HG03103 (cell line): ENCODE measurements around the gene DEPP1.
"Not testable (repeated sequence)": the region's sequence is repeated elsewhere in the genome, so short reads cannot be mapped to it uniquely, and the experiment has no call there.

ENCODE experiments used
- ATAC-seq: cut with Tn5 transposase; IDR thresholded peaks from one replicate; pipeline ENCODE4 v1.9.1; 2021; ENCODE audit warnings: low read depth; ENCODE audit not compliant: unreplicated experiment

Gene DEPP1, protein sequence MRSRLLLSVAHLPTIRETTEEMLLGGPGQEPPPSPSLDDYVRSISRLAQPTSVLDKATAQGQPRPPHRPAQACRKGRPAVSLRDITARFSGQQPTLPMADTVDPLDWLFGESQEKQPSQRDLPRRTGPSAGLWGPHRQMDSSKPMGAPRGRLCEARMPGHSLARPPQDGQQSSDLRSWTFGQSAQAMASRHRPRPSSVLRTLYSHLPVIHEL

DNA sequence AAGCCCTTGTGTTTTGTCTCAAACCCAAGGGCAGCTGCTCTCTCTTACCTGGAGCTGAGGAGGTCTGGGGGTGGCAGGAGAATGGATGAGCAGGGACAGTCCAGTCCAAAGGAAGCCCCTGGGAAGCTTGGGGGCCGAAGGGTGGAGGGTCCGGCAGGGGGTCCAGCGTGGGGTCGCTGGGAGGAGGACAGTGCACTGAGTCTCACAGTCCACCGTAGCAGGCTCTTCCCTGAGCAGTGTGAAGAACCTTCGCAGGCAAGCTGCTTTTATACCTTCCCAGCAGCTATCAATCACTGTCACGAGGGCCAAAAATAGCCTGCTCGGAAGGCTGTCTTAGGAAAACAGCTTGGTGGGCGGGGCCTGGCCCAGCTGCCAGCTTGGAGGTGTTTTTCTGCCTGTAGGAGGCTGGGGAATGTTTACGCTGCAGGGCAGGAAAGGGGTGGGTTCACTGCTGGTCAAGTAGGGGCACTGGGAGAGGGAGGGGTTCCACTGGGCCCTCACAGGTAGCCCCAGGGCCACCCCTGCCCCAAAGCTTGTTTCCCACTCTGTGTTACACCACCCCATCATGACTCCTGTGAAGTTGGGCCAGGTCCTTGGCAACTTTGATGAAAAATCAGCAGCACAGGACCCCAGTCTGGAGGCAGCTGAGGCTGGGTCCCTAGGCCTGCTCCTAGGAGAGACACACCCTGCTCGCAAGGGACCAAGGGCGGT, at the start of gene DEPP1:
Gene DEPP1, minus strand, starts transcription at position 240 of the 711 bp plus-strand sequence. CDS start 779 bp downstream, outside the sequence.
- no peak for ATAC-seq

DNA sequence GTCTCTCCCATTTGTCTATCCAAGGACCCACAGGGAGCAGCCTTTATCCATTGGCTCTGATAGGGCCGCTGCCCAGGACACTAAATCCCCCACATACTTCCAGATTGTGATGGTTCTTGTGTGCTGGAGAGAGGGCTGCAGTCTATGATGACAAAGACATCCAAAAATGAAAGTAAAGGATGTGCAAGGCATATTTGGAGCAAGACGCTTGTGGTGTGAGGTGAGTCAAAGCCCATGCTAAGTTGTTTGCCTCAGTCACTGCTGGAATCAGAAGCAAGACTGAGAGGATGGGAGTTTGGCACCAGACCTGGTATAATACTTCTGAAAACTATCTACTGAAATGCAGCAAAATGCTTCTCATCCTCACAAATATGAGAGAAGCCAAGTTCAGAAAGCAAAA, 44.8 kb upstream of the DEPP1 start:
- ATAC-seq = no peak

DNA sequence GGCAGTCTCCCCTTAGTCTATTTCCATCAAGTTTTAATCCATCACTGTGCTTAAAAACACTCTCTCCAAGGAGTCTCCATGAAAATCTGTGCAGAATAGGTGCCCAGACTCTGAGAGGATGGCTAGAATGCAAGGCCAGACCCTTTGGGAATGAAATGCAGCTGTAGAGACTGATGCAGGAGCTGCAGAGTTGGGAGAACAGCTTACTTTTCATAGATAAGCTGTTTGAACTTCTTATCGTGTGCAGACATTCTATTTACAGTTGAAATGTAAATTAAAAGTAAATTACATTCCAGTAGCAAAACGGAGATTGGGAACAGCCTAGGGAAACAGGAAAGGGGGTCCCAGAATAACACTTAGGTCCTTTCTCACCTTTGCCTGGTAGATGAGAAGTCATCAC, 37.0 kb upstream of the DEPP1 start:
- ATAC-seq = no peak

DNA sequence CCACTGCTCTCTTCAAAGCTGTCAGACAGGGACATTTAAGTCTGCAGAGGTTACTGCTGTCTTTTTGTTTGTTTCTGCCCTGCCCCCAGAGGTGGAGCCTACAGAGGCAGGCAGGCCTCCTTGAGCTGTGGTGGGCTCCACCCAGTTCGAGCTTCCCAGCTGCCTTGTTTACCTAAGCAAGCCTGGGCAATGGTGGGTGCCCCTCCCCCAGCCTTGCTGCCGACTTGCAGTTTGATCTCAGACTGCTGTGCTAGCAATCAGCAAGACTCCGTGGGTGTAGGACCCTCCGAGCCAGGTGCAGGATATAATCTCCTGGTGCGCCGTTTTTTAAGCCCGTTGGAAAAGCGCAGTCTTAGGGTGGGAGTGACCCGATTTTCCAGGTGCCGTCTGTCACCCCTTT, 35.9 kb upstream of the DEPP1 start:
- not testable (repeated sequence) for ATAC-seq

DNA sequence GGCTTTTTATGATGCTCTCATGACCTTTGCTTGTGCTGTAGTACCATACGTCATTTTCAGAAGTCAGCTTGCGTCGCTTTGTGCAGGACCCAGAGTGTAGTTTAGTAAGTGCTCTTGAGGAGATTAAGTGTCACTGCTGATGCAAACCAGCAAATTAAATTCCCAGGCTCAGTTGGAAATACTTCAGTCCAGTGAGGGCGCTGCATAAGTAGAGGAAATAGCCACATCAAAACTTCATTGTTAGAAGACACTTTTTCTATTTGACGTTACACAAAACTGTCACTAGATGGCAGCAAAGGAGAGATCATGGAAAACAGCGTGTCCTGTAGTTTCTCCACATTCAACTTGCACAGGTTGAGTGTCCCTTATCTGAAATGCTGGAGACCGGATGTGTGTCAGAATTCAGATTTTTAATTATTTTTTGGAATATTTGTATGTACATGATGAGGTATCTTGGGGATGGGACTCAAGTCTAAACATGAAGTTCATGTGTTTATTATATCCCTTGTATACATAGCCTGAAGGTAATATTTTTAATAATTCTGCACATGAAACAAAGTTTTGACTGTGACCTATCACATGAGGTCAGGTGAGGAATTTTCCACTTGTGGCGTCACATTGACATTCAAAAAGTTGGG, 30.0 kb upstream of the DEPP1 start:
- ATAC-seq = peak; percentile 89

DNA sequence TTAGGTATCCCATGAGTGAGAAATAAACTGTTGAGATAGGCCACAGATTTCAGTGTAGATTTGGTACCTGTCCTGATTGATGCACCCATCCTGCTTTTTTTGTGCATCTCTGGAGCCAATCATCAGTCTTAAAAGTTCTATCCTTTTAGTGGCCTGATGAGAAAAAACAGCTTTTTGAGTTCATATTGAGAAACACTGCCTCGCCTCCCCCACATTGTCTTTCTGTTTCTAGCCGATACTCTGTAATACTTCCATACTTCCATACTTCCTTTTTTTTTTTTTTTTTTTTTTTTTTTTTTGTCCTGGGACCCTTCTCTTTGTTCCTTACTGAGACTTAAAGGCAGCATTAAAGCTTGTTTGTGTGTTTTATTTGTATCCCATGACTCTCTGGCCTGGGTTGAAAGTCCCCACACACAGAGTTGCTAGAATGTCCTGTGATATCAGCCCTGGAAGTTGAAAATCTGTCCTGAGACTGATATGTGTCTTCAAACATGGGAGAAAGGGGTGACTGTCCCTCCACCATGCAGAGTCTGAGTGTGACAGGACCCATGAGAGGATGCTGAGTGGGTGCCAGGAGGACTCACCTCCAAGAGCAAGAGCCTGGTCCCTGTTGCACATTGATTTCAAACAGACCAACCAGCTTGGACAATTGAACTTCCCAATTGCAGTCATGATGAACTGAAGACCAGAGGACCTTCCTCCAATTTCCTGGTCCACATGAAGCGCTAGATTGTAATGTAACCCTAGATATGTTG, 27.8 kb upstream of the DEPP1 start:
- no peak for ATAC-seq

DNA sequence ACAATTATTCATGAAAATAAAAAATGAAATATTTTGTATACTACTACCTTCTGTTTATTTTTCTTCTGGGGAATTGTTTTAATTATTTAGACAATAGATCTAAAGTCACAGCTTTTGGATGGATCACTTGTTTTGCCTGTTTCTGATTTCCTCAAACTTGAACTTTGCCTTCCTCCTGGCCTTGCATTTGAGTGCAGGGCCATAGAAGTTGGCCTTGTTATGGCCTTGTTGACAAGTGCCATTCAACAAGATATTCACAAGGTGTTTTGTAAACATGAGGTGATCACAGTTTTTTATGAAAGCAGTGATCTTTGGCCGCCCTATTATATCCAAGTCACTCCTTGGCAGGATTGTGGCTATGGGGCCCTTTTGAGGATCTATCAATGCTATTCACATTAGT, 26.7 kb upstream of the DEPP1 start:
- no peak for ATAC-seq

DNA sequence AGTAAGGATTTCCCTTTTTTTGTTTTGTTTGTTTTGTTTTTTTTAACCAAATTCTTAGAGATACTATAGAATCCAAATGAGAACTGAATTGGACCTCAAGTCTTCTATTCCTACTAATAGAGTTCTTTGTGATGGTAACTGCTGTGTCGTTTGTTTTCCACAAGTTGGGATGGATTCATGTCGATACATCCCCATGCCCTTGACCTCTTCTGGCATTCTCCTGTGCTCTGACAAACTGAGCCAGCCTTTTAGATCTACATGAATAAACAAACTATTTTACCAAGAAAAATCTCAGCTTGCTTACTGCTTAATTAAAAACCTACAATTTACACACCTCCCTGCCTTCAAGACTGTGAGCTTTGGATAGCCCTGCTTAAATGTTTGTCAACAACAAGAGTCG, 26.1 kb upstream of the DEPP1 start:
- ATAC-seq = no peak

DNA sequence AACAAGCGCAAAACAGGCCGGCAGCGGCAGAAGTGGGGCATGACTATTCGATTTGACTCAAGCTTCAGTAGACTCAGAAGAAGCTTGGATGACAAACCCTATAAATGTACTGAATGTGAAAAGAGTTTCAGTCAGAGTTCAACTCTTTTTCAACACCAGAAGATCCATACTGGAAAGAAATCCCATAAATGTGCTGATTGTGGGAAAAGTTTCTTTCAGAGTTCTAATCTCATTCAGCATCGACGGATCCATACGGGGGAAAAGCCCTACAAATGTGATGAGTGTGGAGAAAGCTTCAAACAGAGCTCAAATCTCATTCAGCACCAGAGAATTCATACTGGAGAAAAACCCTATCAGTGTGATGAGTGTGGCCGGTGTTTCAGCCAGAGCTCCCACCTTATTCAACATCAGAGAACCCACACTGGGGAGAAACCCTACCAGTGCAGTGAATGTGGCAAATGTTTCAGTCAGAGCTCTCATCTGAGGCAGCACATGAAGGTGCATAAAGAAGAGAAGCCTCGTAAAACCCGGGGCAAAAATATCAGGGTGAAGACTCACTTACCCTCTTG, 24.9 kb upstream of the DEPP1 start:
- ATAC-seq = no peak

DNA sequence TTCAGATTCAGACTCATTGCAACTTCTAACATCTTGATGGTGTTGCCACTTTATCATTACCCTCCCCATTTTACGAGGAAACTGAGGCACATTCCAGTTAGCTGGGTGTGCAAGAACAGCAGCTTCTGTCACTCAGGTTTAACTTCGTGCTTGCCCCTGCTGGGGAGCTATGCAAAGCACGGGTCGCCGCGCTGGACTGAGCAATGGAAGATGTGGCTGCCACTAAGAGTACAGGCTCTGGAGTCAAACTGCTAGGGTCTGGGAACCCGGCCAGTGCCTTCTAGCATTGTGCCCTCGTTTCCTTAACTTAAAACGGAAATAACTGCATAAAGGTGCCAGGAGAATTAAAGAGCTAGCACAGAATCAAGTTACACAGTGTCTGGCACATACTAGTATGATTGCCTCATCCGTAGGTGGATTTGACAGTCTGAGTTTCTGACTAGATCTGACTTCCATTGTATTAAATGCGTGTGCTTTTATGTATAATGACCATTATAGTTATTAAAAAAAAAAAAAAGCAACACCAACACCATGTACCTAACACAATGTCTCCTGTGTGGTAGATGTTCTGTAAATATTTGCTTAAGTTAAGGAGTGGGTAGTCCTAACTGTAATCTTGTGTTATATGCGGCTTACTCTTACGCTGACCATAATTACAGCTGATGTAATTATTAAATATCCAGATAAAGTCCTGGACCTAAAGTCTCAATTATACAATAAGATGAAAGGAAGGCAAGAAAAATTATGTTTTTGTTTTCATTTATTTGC, 23.0 kb upstream of the DEPP1 start:
- peak; percentile 72 for ATAC-seq

DNA sequence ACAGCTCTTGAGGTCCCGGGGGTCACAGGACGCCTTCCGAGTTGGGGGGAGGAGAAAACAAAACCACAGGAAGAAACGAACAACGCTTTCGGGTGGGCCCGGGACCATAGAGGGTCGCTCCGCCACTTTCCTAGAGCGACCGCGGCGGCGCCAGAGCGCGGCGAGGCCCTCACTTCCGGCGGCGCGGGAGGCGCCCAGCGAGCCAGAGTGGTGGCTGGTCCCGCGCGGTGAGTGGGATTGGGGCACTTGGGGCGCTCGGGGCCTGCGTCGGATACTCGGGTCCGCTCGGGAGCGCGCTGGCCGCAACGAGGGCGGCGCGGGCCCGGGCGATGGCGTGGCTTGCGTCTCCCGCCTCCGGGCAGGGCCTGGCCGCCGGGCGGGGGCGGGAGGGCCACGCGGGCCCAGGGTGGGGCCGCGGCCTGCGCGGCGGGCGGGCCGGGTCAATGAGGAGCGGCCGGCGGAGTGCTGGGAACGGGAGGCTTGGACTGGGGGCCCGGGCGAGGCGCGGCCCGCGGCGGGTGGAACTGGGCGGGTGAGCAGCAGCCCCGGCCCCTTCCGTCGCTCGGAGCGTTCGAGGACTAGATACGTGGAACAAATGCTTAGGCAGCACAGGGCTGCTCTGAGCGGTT, 22.3 kb upstream of the DEPP1 start, which contains the start of gene ZNF22:
Gene ZNF22, plus strand, starts transcription at position 172 of the 629 bp plus-strand sequence. CDS start 2,446 bp downstream, outside the sequence.
- ATAC-seq = peak; percentile 50

DNA sequence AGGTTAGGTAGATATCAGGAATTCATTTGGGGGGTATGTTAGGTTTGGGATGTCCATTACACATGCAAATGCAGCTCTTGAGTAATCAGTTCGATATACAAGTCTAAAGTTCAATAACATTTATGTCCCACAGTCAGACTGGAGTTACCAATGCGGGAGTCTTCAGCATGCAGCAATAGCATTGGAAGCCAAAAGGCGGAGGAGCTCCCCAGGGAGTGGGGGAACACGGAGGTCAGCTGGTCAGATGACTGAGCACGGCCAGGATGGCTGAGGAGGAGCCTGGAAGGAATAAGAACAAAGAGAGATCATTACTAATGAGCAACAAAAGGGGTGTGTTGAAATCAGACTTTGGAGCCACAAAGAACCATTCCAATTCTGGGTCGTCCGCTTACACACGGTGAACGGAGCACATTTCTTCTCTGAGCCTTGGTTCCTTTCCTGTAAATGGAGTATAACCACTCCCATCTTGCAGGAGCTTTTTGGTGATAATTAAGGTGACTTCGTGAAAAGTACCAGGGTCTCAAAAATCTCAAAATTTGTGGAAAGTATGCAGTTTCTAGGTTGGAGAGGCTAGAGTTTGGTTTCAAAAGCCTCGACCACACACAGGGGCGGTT, 21.6 kb upstream of the DEPP1 start:
- no peak for ATAC-seq

DNA sequence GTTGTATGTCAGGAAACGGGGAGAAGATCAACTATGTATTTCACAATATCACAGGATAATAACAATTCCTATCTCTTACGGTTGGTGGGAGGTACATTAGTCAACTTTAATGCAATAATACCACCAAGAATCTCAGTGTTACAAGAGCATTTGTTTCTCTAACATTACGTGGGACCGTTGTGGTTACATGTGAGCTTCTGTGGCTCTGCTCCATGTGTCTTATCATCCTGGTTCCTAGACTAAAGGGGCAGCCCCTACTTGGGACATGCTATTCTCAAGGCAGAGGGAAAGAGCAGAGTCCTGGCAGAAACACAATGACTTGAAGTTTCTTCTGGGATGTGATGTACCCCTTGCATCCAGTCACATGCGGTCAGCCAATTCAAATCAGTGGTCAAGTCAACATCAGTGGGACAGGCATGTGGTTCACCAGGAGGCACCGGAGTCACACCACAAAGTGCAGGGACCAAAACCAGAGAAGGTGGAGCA, 19.6 kb upstream of the DEPP1 start:
- ATAC-seq = no peak

DNA sequence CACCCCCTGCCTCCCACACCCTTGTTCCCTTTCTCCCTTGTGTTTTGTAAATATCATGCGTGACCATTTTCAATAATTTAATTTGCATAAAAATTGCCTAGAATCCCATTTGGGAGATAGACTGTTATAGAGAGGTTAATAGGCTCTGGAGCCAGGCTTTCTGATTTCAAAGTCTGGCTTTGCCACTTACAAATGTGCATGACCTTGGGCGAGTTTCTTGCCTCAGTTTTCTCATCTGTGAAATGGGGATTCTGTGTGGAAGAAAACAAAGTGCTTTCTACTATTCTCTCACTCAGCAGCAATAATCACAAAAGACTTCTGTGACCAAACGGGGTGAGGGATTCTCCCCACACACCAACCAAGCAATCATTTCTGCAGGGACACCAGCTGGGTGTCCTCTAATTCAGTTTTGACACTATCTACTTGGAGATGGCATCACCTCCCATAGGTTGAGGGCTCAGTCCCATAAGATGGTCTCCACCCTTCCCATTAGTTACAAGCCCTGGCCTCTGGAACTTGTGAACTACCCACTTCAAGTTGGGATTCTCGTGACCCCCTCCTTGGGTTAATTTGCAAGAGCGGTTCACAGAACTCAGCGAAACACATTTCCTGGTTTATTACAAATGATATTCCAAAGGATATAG, 18.6 kb upstream of the DEPP1 start:
- ATAC-seq = no peak

DNA sequence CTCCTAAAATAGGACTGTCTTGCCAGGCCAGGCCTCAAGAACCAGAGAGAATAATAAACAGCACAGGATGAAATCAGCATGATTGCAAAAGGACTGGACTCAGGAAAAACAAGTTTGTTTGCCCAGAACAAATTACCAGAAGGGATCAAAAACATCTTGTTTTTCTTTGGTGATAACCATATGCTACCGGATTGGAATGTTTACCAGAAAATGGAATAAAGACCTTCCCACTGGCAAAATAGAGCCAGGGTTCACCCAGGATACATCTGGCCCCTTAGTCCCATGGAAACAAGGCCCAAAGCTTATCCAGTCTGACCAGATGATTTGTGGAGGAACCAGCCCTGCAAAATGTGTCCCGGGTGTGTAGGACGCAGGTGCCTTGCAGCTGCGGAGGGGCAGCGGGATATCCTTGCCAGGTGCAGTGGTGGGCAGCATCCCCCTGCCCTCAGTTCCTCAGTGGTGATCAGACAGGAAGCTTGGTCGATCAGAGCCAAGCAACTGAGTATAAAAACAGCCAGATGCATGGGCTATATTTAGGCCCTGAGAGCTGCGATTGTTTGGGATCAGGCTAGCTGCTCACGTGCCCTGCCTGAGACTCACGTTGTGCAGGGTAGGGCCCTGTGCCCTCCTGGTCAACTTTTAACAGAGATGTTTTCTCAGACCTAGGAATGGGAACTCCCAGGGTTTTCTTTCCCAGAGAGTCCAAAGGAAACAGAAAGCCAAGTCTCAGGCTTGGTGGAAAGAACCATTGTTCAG, 17.5 kb upstream of the DEPP1 start:
- ATAC-seq = no peak

DNA sequence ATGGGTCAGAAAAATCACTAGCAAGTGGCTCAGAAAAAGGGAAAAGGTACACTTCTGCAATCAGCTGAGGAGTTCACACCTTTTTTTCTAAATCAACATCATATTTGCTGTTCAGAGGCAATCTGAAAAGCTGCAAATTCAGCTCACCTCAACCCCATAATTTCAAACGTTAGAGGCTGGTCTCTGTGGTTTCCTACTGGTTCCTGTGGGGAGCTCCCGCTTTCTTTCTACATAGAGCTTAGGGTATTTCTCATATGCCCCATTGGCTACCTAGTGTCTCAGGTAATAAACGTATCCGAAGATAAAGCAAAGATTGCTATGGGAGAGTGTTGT, 16.9 kb upstream of the DEPP1 start:
- no peak for ATAC-seq

DNA sequence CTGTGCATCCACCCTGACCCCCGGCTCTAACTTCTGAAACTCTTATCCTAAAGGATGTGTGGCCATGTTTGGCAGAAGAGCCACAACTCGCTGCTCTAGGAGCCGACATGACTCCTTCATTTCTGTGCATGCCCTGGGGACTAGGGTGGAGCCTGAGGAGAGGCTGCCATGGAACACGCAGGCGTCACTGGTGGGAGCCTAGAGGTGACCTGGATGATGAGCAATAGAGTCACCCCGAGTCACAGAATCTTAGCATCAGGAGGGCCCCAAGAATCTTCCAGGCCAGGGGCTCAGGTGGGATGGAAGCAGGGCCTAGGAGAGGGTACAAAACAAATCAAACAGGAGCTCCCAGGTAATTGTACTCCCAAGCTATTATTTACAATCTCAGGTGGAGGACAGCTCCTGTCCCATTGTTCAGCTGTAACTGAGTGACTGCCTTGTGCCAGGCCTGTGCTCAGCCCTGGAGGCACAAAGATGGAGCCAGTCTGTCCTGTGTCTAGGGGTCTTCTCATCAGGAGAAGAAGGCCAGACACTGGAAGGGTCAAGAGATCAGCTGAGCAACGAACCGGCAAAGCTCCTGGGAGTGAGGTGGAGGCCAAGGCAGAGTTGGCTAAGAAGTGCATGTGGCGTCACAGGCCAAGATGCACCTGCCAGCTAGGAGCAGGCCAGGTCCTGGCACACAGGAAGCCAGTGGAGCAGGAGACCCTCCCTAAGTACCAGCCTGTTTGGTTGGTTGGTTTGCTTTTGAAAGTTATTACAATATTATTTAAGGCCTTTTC, 16.3 kb upstream of the DEPP1 start:
- no peak for ATAC-seq
